NOMO-1 treated with dmso at 0.1 percent for 144 hours (cell line): Measurements from ENCODE around the gene ACTR6.
"Not testable (repeated sequence)": the region's sequence is repeated elsewhere in the genome, so short reads cannot be mapped to it uniquely, and the experiment has no call there.

Experiments used
- DNase-seq: peaks from one replicate; lab custom pipeline; 2025; ENCODE audit not compliant: unreplicated experiment; lab: John Stamatoyannopoulos, UW

ACTR6 gene

GRCh38 chr12:100184549-100185145 is 16.0 kb upstream of the ACTR6 start:
- DNase-seq: no peak

GRCh38 chr12:100185361-100185894 is 15.2 kb upstream of the ACTR6 start:
- DNase-seq: no peak

DNA sequence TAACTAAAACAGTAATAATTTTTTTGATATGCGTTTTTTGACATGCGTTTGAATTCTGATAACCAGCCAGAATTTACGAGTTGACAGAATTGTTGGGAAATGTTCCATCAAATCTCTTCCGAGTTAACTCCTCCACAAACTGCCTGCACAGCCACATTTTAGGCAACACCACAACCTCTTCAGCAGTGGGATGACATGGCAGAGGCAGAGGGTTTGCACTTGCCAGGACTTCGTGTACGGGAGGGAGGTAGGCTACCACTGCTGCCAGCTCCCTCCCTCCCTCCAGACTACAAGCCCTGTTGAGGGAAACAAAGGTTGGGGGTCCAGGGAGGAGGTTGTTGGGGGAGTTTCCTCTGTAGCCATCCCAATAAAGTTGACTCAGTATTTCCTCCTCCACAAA is 14.5 kb upstream of the ACTR6 start:
- no peak for DNase-seq

- DNase-seq: no peak
Measured at GRCh38 chr12:100187068-100187467, 13.5 kb upstream of the ACTR6 start.

DNA sequence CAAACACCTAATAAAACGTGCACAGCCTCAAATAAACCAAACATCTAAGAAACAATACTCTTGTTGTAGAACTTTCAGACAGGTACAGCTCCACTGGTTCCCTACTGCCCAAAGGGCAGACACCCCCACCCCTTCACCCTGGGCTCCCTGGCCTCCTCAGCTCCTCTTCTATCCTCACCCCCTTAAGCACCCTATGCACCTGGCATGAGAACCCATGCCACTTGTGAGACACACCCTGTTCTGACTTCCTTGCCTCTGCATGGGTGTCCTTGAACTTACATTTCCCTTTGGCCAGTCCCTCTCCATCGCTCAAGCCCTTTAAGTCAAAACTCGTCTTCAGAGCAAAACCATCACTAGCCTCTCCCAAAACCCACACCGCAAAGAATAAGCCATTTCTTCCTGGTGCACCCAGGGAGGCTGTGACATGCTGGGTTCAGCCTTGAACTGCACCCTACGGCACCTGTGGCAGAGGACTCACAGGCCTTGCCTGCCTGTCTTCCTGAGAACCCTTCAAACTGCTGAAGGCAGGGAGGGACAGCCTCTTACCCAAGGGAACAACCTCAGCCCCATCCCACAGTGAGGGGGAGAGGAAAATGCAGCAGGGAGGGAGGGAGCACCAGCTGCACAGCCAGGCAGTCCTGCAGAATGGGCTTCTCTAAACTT is 12.6 kb upstream of the ACTR6 start:
- DNase-seq: no peak

DNA sequence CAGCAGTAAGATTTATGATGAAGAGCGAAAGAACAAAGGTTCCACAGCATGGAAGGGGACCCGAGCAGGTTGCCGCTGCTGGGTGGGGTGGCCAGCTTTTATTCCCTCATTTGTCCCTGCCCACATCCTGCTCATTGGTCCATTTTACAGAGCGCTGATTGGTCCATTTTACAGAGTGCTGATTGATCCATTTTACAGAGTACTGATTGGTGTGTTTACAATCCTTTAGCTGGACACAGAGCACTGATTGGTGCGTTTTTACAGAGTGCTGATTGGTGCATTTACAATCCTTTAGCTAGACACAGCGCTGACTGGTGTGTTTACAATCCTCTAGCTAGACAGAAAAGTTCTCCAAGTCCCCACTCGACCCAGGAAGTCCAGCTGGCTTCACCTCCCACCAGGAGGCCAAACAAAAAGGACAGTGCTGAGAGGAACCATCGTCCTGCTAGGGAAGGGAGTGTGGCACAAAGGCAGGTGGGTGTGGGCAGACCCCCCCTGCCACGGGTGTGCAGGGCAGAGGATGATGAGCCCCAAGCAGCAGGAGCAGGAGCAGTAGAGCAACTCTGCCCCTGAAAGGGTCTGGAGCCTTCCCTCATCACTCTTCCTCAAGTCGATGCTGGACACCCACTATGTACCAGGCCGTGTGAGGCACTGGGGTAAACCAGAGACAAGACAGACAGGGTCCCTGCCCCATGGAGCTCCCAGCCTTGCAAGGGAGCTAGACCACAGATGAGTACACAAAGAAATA is 11.6 kb upstream of the ACTR6 start:
- not testable (repeated sequence) for DNase-seq

- no peak for DNase-seq
Measured at GRCh38 chr12:100189636-100190394, 10.8 kb upstream of the ACTR6 start.

GRCh38 chr12:100193085-100193484 is 7.5 kb upstream of the ACTR6 start:
- DNase-seq: no peak

DNA sequence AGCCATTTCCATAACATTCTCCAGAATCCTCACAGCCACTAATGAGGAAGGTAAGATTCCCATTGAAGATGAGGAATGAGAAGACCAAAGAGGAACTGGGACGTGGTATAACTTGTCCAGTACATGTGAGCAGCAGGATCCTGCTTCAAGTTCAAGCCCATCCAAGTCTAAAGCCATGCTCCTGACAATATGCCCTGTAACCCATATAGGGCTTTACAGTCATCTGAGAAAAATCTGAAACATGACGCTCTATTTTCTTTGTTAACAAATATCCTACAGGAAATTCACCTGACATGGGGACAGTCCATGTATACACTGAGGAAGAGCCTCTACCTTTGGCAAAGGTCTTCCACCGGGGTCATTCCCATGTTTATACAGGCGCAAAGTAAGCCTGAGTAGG is 3.1 kb upstream of the ACTR6 start:
- DNase-seq: no peak

- no peak for DNase-seq
Measured at GRCh38 chr12:100199023-100199346, 1.6 kb upstream of the ACTR6 start.

- no peak for DNase-seq
Measured at GRCh38 chr12:100199347-100200149, 1.1 kb upstream of the ACTR6 start.

DNA sequence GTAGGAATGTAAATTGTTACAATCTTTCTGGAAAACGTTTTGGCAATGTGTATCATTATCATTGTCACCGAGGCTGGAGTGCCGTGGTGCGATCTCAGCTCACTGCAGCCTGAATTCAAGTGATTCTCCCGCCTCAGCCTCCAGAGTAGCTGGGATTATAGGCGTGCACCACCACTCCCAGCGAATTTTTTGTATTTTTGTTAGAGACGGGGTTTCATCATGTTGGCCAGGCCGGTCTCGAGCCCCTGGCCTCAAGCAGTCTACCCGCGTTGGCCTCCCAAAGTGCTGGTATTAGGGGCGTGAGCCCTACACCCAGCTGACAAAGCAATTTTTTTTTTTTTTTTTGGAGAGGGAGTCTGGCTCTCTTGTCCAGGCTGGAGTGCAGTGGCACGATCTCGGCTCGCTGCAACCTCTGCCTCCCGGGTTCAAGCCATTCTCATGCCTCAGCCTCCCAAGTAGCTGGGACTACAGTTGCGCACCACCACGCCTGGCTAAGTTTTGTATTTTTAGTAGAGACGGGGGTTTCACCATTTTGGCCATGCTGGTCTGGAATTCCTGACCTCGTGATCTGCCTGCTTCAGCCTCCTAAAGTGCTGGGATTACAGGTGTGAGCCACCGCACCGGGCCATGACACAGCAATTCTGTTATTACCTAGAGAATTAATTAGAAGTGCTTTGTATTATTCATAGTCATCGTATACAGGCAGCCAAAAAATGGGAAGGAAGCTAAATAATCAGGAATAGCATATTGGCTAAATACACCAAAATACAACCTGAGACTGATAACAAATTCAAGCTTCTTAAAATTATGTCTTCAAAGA is 1.2 kb downstream of the ACTR6 start:
- DNase-seq: no peak

DNA sequence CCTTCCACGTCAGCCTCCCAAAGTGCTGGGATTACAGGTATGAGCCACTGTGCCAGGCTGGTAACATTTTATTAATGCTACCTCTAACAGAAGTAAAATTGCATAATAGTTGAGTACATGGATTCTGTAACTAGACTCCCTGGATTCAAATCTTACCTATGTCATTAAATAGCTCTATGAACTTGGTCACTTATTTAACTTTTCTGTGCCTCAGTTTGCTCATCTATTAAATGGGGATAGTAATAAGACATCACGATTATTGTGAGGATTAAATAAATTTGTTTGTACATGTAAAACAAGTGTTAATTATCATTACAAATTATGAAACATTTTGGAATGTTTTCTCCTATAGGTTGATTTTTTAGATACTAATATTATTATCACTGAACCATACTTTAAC is 6.7 kb downstream of the ACTR6 start:
- DNase-seq: no peak

DNA sequence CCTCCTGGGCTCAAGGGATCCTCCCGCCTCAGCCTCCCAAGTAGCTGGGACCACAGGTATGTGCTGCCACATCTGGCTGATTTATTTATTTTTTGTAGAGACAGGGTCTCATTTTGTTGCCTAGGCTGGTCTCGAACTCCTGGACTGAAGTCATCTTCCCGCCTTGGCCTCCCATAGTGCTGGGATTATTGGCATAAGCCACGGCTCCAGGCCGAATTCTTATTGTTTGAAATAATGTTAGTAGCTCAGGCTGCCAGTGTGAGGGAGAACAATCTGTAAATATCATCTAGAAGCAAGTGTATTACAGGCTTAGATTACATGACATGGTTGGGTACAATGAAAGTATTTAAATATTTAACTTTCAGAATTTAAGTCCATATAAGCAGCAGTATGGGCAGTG is 8.2 kb downstream of the ACTR6 start:
- no peak for DNase-seq

DNA sequence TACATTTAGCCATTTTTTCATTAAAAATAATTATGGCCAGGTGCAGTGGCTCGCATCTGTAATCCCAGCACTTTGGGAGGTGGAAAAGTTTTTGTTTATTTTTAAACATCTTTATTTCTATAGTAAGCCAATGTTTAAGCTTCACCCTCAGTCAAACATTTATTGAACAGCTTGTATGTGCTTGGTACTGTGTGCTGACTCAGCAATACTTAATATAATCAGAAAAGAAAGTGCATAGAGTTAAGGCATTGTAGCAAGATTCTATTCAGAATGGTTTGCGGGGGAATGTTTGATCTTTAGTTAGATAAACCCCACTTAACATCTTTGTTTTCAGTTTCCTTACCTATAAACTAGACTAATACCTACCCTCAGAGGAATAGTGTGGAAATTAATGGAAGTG is 11.1 kb downstream of the ACTR6 start:
- DNase-seq: no peak

GRCh38 chr12:100213016-100213891 is 12.6 kb downstream of the ACTR6 start:
- no peak for DNase-seq

DNA sequence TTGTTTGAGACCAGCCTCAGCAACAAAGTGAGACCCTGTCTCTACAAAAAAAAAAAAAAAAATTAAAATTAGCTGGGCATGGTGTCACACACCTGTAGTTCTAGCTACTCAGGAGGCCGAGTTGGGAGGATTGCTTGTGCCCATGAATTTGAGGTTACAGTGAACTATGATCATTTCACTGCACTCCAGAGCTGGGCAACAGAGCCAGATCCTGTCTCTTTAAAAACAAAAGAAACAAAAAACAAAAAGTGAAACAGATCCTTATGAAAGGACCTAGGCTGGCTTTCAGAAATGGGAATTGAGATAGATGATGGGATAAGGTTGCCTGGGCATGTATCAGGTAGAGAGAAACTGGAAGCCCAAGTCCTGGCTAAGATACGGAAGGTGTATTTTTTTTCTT is 13.9 kb downstream of the ACTR6 start:
- no peak for DNase-seq

DNA sequence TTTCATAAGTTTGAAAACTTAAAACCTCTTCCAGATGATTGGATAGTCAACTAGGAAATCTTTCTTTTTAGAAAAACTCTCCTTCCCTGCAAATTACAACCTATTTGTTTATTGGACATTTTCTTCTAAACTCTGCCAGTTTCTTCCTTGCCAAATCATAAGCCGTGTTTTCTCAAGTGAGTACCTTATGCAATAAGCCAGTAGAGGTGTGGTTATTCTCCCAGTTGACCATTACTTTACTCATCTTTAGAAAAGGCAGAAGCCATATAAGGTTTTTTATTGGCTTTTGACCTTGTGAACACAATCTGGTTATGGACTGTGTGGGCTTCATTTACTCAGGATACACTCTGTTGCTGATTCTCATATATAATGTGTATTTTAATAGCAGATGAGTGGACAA is 14.6 kb downstream of the ACTR6 start:
- no peak for DNase-seq

- DNase-seq: no peak
Measured at GRCh38 chr12:100216337-100216736, 15.7 kb downstream of the ACTR6 start.
